ENCODE data around the gene MED29. TPM values are rescaled to one million over a fixed set of nuclear protein-coding genes. Genes with fewer than 3 reads are reported as not detected.
A peak's percentile ranks its signal among the peaks of the same experiment; 100 is the strongest.

Gene MED29
- total and polyA plus RNA-seq, 2 of the 13 experiments (the other 11 are each of a cell fraction or from before 2014, with no cell fraction given) = 14.0 to 19.7 TPM

DNA sequence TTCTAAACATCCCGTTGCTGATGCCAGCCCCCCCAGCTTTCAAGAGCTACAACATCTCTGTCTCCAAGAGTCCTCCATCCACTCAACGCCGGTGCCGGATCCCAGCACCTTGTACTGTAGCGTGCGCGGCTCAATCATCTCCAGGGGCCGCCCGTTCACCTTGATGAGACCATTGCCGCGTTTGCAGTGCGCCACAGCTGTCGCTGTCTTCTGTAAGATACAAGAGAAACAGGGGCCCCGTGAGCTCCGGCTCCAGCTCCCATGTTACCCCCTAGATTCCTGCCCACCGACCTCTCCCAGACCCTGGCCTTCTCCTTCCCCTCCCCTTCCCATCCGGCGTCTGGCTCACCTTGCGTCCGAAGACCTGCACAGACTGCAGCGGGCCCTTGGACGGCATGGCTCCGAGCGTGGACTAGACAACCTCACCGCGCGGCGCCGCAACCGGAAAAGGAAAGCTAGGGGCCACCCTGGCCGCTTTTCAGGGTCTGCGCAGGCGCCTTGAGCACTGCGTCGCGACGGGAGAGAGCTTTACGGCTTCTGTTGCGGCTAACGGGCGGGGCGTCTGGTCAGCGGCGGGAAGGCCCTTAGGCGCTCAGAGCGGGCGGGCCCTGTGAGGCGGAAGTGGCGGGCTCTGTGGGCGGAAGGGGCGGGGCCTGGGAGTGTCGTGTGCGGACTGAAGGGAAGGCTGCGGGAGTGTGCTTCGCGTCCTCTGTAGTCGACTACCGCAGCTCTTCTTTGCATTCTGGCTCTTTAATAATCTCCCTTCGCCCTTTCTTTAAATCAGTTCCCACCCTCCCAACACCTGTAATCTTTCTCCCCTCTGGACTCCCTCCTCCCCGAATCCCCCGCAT, 44.5 kb downstream of the MED29 start, which contains the start of gene RPS16 (continued):
- TF ChIP-seq ZNF362 (CRISPR knock-in tag; IDR thresholded peaks at IDR 0.05; ENCODE audit: borderline replicate concordance) (peak; percentile 63; the same call in 1 of the 2 replicates), POLR2A (IDR thresholded peaks at IDR 0.05; ENCODE audit: insufficient read depth in 1 of 2, low read depth in 2 of 2, low read length in 2 of 2) (peak; percentile 98), ZNF44 (CRISPR knock-in tag; IDR thresholded peaks at IDR 0.05) (peak; percentile 43; the same call in 1 of the 2 replicates), ZNF503 (CRISPR knock-in tag; IDR thresholded peaks at IDR 0.05) (peak; percentile 52; the same call in 1 of the 2 replicates), PTBP1 (IDR thresholded peaks at IDR 0.05; ENCODE audit: low read depth, low read length, poor library complexity, severe bottlenecking) (peak; percentile 72), RBM39 (IDR thresholded peaks at IDR 0.05; ENCODE audit: low read depth, low read length, poor library complexity, severe bottlenecking) (peak; percentile 99), PITX1 (CRISPR knock-in tag; IDR thresholded peaks at IDR 0.05) (peak; percentile 63; the same call in 1 of the 2 replicates), ZNF337 (CRISPR knock-in tag; IDR thresholded peaks at IDR 0.05; ENCODE audit: borderline replicate concordance, low read depth) (no peak), ZNF543 (CRISPR knock-in tag; IDR thresholded peaks at IDR 0.05) (peak; percentile 85), ZNF580 (CRISPR knock-in tag; IDR thresholded peaks at IDR 0.05; ENCODE audit: borderline replicate concordance, low read depth) (peak; percentile 79; the same call in 1 of the 2 replicates), ETV6 (CRISPR knock-in tag; conservative IDR thresholded peaks at IDR 0.05) (peak; percentile 89; the same call in 1 of the 2 replicates), ZFP90 (CRISPR knock-in tag; IDR thresholded peaks at IDR 0.05; ENCODE audit: borderline replicate concordance) (peak; percentile 74; the same call in 1 of the 2 replicates), JUN (CRISPR knock-in tag; IDR thresholded peaks at IDR 0.05) (peak; percentile 64; the same call in 1 of the 2 replicates), TEAD3 (CRISPR knock-in tag; optimal IDR thresholded peaks at IDR 0.05; ENCODE audit: borderline replicate concordance) (peak; percentile 78), ZNF609 (CRISPR knock-in tag; IDR thresholded peaks at IDR 0.05; ENCODE audit: borderline replicate concordance) (peak; percentile 83)
- TF ChIP-seq, protein P1, sequence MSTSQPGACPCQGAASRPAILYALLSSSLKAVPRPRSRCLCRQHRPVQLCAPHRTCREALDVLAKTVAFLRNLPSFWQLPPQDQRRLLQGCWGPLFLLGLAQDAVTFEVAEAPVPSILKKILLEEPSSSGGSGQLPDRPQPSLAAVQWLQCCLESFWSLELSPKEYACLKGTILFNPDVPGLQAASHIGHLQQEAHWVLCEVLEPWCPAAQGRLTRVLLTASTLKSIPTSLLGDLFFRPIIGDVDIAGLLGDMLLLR (CRISPR knock-in tag; IDR thresholded peaks at IDR 0.05) = peak; percentile 85; the same call in 1 of the 2 replicates
- TF ChIP-seq, protein P2, sequence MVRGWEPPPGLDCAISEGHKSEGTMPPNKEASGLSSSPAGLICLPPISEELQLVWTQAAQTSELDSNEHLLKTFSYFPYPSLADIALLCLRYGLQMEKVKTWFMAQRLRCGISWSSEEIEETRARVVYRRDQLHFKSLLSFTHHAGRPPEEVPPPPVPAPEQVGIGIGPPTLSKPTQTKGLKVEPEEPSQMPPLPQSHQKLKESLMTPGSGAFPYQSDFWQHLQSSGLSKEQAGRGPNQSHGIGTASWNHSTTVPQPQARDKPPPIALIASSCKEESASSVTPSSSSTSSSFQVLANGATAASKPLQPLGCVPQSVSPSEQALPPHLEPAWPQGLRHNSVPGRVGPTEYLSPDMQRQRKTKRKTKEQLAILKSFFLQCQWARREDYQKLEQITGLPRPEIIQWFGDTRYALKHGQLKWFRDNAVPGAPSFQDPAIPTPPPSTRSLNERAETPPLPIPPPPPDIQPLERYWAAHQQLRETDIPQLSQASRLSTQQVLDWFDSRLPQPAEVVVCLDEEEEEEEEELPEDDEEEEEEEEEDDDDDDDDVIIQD (CRISPR knock-in tag; IDR thresholded peaks at IDR 0.05; ENCODE audit: low read depth) = peak; percentile 73

Measured in HepG2 (cell line).